ENCODE measurements around the gene CMC4.

GRCh38 chrX:155020591-155020990 is 50.3 kb downstream of the CMC4 start:
- TF ChIP-seq EZH2 (IDR thresholded peaks at IDR 0.05; ENCODE audit: borderline replicate concordance) (no peak), CTCF (IDR thresholded peaks at IDR 0.05; ENCODE audit: poor library complexity) (no peak)

All from hepatocyte (in vitro differentiated cells).